ENCODE data around the gene AKT3.

Gene AKT3

DNA sequence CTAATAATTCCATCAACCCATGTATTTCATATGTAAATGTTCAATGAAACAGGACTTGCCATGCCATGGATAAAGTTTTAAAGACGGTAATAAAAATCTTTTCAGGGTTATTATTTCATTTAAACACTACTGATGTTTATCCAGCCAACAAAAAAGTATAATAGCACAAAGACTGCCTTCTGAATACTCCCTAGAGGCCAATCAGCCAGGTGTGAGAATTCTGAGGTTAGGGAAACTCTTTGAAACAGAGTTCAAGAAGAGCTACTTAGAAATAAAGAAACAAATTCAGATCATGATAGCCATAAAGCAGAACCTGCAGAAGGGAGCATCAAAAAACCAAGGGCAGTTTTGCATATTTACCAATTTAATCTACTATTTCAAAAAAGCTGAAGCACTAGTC is 48.7 kb downstream of the AKT3 start:
- no peak for DNase-seq (ENCODE audit: low read depth)
- TF ChIP-seq, protein P1, sequence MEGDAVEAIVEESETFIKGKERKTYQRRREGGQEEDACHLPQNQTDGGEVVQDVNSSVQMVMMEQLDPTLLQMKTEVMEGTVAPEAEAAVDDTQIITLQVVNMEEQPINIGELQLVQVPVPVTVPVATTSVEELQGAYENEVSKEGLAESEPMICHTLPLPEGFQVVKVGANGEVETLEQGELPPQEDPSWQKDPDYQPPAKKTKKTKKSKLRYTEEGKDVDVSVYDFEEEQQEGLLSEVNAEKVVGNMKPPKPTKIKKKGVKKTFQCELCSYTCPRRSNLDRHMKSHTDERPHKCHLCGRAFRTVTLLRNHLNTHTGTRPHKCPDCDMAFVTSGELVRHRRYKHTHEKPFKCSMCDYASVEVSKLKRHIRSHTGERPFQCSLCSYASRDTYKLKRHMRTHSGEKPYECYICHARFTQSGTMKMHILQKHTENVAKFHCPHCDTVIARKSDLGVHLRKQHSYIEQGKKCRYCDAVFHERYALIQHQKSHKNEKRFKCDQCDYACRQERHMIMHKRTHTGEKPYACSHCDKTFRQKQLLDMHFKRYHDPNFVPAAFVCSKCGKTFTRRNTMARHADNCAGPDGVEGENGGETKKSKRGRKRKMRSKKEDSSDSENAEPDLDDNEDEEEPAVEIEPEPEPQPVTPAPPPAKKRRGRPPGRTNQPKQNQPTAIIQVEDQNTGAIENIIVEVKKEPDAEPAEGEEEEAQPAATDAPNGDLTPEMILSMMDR (IDR thresholded peaks at IDR 0.05; ENCODE audit: low read length, missing control alignments) = no peak
- no peak overlapping the region for H3K4me3 ChIP-seq (replicated peaks; ENCODE audit: low read depth, low read length)

DNA sequence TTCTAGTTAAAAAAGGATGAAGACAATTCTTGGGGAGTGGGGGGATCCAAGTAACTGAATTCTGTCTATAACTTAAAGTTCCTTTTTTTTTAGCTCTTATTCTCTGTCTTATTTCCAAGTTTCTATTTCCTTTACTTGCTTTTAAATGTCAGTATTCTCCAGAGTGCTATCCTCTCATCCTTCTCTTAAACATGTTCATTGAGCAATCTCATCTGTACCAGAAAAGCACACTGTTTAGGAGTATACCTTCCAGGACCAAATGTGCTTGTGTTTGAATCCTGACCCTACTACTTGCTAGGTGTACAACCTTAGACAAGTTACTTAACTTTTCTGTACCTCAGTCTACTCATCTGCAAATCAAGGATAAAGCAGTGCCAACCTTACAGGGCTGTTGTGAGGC is 50.1 kb downstream of the AKT3 start:
- TF ChIP-seq, protein P1 (IDR thresholded peaks at IDR 0.05; ENCODE audit: low read length, missing control alignments) = no peak
- DNase-seq (ENCODE audit: low read depth) = peak; percentile 3
- no peak overlapping the region for H3K4me3 ChIP-seq (replicated peaks; ENCODE audit: low read depth, low read length)

DNA sequence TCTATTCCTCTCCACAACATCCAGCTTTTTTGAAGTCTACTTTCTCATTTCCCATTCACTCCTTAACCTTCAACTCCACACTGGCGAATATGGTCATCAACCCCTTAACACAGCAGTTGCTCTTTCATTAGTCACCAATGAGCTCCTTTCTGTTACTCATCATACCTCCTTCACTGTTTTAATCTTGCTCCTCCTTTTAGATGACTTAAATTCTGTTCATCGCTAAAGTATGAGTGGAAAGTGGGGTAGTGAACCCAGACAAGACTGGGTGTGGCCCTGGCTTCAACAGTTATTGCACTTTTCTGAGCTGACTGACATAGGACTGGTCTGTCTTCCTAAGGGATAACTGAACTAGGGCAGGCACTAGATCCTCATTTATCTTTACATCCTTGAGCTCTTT is 51.3 kb downstream of the AKT3 start:
- TF ChIP-seq, protein P1 (IDR thresholded peaks at IDR 0.05; ENCODE audit: low read length, missing control alignments) = no peak
- DNase-seq (ENCODE audit: low read depth) = peak; percentile 72
- H3K4me3 ChIP-seq (replicated peaks; ENCODE audit: low read depth, low read length) = no peak overlapping the region

DNA sequence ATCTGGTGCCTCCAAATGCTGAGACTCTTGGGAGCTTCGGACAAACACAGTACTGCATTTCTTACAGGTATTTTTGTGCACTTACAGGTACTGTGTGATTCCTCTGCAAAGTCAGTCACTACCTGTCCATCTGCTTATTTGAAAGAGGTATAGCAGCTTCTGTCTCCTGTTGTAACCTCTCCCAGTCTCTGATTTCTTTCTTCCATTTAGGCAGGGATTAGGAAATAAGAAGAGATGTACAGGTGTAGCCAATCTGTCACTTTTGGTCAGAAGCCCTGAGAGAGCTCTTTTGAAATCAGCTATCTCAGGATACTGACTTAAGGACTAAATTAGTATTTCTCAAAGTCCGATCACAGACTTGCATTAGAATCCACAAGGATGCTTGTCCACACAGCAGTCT is 54.0 kb downstream of the AKT3 start:
- TF ChIP-seq, protein P1 (IDR thresholded peaks at IDR 0.05; ENCODE audit: low read length, missing control alignments) = no peak
- no peak overlapping the region for H3K4me3 ChIP-seq (replicated peaks; ENCODE audit: low read depth, low read length)
- no peak for DNase-seq (ENCODE audit: low read depth)

DNA sequence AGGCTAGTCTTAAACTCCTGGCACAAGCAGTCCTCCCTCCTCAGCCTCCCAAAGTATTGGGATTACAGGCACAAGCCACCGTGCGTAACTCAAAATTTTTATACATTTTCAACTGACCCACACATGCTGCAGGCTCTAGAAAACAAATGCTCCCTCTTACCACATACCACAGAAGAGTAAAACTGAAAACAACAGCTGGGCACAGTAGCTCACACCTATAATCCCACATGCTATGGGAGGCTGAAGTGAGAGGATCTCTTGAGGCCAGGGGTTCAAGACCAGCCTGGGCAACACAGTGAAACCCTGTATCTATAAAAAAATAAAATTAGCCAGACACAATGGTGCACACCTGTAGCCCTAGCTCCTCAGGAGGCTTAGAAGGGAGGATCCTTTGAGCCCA is 56.7 kb downstream of the AKT3 start:
- DNase-seq (ENCODE audit: low read depth) = no peak
- H3K4me3 ChIP-seq (replicated peaks; ENCODE audit: low read depth, low read length) = no peak overlapping the region
- TF ChIP-seq, protein P1 (IDR thresholded peaks at IDR 0.05; ENCODE audit: low read length, missing control alignments) = no peak

DNA sequence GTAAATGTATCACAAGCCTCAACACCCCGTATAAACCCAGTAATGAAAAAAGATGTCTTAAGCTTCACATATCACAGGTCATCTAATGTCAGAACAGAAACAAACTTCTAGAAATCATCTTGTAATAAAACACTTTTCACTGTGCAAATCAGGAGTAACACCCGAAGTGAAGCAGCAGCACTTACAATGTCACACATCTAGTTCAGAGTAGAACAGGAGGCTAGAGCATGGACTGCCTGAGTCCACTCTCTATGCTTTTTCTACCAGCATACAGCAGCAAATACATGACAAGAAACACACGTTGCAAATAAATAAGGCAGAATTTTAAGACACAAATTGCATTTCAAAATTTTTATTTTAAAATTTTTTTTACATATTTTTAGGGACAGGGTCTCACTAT is 57.2 kb downstream of the AKT3 start:
- no peak for DNase-seq (ENCODE audit: low read depth)
- no peak overlapping the region for H3K4me3 ChIP-seq (replicated peaks; ENCODE audit: low read depth, low read length)
- TF ChIP-seq, protein P1 (IDR thresholded peaks at IDR 0.05; ENCODE audit: low read length, missing control alignments) = no peak

DNA sequence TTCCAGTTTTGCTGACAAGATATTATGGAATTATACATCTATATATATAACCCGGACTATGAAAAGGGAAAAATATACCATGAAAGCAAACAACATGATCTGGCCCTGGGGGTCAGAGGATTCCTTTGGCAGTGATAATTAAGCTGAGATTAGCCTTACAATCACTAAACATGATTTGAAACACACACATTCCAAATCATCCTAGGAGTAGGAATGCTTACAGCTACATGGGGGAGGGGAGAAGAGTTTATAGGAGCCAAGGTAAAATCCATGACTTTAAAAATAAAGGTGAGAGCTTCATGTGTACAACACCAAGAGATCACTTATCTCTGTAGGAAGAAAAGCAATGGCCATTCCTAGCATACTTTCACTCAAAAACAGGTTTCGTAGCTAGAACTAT is 57.6 kb downstream of the AKT3 start:
- H3K4me3 ChIP-seq (replicated peaks; ENCODE audit: low read depth, low read length) = no peak overlapping the region
- TF ChIP-seq, protein P1 (IDR thresholded peaks at IDR 0.05; ENCODE audit: low read length, missing control alignments) = no peak
- no peak for DNase-seq (ENCODE audit: low read depth)
